Peyer's patch (tissue), 4 donors: ENCODE data around the gene AUTS2.

Experiments
- CTCF ChIP-seq, 6 experiments: fragments of 450-650 bp in 4 of 6; fragments of 200-600 bp in 2 of 6; sonication (generic) in 1 of 6; IDR thresholded peaks; one replicate each; pipeline ENCODE4 v1.5.1; 2017 to 2019; ENCODE audit warnings: antibody characterized with exemption in 6 of 6, mild to moderate bottlenecking in 3 of 6, moderate library complexity in 1 of 6
- POLR2A ChIP-seq, 2 donors: fragments of 450-650 bp; IDR thresholded peaks; one replicate each; pipeline ENCODE4 v1.5.1; 2017; ENCODE audit warnings: antibody characterized with exemption in 2 of 2, mild to moderate bottlenecking in 2 of 2, moderate library complexity in 2 of 2

- TF ChIP-seq CTCF (IDR thresholded peaks at IDR 0.05) = no peak
- TF ChIP-seq POLR2A (IDR thresholded peaks at IDR 0.05) = no peak
Observed at GRCh38 chr7:70793821-70794220, 1195.5 kb downstream of the AUTS2 start.
